ENCODE measurements around the gene JUP. TPM values are rescaled to one million over a fixed set of nuclear protein-coding genes. Genes with fewer than 3 reads are reported as not detected.

JUP gene
- polyA plus RNA-seq, 3 donors: 35.7 to 49.0 (median 36.9) TPM

DNA sequence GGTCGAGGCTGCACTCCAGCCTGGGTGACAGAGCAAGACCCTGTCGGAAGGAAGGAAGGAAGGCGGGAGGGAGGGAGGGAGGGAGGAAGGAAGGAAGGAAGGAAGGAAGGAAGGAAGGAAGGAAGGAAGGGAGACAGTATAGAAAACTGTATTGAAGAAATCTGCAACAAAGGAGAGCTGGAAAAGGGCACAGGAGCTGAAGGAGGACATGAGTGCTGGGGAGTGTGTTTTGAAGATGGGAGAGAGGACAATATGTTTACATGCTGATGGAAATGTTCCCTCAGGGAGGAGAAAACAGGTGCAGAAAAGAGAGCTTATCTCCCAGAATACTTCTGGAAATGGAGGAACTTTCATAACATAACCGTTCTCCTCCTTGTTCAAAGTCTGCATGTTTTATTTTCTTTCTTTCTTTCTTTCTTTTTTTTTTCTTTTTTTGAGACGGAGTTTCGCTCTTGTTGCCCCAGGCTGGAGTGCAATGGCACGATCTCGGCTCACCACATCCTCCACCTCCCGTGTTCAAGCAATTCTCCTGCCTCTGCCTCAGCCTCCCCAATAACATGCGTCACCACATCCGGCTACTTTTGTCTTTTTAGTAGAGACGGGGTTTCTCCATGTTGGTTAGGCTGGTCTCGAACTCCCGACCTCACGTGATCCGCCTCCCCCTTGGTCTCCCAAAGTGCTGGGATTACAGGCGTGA, 49.4 kb downstream of the JUP start:
- WGBS, 3 donors: 68 to 70% (median 68%) methylated on average over 15 to 17 of the region's 17 CpGs
- no peak overlapping the region for H3K27ac ChIP-seq (ENCODE audit: low read depth, low read length)

DNA sequence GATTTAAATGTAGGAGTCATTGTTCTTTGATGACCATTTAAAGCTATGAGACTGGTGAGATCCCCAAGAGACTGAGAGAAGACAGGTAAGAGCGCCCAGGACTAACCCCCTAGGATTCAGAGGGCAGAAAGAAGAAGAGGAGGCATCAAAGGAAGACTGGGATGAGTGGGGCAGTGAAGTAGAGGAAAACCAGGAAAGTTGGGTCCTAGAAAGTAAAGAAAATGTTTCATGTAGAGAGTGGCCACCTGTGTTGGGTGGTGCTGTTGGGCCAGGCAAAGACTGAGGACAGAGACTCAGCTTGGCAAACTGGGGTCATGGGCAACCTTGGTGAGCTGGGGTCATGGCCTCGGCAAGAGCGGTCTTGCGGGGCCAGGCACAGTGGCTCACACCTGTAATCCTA, 50.8 kb downstream of the JUP start:
- no peak overlapping the region for H3K27ac ChIP-seq (ENCODE audit: low read depth, low read length)
- WGBS, 3 donors: 73 to 93% (median 86%) methylated on average over 4 of the region's 4 CpGs

DNA sequence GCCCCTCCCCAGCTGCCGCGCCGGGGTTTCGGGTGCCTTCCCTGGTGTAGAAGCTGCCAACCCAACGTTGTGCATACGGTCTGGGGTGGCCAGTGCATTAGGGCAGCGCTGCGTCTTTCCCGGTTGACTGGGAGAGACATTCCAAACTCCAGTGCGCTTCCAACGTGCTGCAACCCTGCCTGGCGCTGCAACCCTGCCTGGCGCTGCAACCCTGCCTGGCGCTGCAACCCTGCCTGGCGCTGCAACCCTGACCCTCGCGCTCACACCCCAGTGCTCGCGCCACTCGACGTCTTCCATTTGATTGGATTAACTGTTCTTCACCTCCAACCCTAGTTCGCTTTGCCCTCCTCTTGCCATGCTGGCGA, 51.6 kb downstream of the JUP start:
- WGBS, 3 donors: 3 to 6% (median 5%) methylated on average over 23 of the region's 23 CpGs
- no peak overlapping the region for H3K27ac ChIP-seq (ENCODE audit: low read depth, low read length)

DNA sequence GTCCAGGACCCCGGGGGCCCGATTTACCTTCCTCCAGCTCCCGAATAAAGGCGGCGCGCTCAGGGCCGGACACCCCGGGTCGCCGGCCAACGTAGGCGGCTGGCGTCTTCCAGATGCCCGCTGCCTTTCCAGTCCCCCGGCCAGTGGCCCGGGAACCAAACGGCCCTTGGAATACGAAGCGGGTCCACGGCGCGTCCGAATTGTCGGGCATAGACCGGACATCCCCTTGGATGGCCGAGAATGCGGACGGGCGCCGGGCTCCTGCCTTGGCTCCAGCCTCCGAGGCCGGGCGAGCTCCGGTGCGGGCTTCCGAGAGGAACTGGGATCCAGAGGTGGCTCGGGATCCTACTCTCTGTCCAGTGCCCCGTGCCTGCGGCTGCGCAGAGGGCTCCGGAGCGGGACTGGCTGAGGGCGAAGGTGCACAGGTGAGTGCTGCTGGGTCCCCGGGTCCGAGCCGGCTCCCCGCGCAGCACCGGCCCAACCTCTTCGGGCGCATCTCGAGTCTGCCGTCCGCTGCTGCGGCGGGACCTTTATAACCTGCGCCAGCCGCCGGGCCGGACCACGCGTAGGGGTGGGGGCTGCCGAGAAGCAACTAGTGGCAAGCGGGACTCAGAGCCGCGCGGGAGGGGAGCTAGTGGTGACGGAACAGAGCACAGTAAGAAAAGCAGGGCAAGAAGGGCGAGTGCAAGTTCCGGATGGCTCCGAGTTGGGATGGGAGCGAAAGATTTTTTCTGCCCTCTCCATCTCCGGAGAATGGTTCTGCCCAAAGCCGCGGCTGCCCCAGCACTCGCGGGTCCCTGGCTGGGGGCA, 52.2 kb downstream of the JUP start, which contains the start of gene HAP1:
Gene HAP1, minus strand, starts transcription at position 505 of the 810 bp plus-strand sequence. Its CDS starts 9 bp downstream, at position 496.
- H3K27ac ChIP-seq (ENCODE audit: low read depth, low read length): no peak within 1 kb of the TSS

DNA sequence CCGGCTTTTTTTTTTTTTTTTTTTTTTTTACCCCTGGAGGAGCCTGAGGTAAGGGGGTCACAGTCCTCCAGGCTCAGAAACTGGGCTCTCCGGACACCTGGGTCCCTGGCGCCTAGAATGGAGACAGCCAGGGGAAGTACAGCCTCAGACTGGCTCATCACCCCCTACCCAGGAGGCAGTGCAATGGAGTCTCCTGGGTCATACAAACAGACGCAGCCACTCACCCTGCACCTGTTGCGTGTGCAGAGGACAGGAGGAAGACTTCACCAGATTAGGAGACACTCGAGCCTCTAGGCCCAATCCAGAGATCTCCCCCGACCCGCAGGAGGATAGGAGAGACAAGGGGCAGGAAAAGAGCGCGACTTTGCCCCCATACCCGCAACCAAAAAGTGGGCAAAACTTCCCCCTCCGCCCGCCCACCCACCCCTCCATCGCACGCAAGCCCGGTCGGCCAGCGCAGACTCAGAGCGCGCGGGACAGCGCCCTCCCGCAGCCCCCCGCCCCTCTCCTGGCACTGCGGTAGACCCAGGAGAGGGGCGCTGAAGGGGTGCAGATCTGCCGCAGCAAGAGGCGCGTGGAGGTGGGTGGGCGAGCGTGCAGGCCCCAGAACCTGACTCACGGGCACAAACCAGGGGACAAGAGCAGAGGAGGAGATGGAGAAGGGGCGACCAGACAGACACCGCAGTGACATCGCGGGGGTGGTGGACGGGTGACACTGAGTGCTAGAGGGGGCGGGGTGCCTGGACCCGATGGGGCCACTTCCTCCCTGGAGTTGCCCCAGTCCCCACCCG, 53.0 kb downstream of the JUP start:
- WGBS, 3 donors: 14% methylated on average over 37 to 40 of the region's 40 CpGs

More for the DNA sequence above, 52.2 kb downstream of the JUP start, which contains the start of gene HAP1:
- 1% methylated on average over 64 to 77 of the region's 77 CpGs for WGBS, 3 donors

DNA sequence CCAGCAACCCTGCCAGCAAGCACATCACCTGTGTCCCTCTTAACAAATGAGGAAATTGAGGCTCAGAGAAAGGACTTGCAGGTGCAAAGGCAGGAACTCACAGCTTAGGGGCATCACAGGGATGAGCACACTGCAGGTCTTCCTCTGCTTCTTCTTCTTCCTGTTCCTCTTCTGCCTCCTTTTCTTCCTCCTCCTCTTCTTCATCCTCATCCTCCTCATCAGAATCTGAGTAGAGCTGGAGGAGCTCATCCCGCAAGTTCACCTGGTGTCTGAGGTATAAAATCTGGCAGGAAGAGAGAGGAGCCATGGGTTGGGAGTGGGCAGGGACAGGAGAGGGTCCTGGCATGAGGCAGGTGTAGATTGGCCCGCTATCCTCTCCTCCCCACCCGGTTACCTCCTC, 54.7 kb downstream of the JUP start:
- H3K27ac ChIP-seq (ENCODE audit: low read depth, low read length): no peak overlapping the region
- 53 to 54% (median 53%) methylated on average over 3 of the region's 3 CpGs for WGBS, 3 donors

More for the DNA sequence above, 53.0 kb downstream of the JUP start:
- no peak overlapping the region for H3K27ac ChIP-seq (ENCODE audit: low read depth, low read length)

DNA sequence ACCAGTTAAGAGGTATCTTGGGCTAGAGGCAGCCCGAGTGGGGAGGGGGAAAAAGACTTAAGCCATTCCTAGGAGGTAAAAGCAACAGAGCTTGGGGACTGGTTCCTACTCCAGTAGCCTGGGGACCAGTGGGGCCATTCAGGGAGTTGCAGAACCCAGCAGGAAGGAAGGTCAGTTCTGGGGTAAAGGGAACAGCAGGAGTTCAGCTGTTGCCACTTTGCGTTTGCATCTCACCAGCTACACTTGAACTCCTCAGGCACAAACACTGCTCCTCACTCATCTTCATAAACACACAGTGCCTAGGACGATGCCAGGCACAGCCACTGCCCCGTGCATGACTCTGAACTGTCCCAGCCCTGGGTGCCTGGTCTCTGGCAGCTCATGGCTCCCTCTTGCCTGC, 56.0 kb downstream of the JUP start:
- 47 to 49% (median 48%) methylated on average over 4 of the region's 4 CpGs for WGBS, 3 donors
- H3K27ac ChIP-seq (ENCODE audit: low read depth, low read length): no peak overlapping the region

DNA sequence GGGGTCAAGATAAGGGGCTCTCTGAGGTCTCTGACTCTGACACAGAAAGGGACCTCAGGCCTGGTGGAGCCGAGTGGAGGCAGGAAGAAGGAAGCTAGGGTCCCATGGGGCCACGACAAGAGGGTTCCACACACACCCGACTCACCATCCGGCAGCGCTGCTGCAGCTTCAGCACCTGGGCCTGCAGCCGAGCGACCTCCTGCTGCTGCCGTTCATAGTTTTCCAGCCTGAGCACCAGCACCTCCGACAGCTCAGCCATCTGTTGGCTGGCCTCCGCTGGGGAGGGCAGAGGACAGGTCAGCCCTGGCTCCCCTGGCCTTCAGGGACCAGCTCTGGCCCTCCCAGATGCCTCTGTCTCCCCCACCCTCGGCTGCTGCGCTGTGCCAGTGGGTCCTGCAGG, 58.5 kb downstream of the JUP start:
- H3K27ac ChIP-seq (ENCODE audit: low read depth, low read length): no peak overlapping the region
- WGBS, 3 donors: 67 to 70% (median 70%) methylated on average over 10 to 12 of the region's 12 CpGs

DNA sequence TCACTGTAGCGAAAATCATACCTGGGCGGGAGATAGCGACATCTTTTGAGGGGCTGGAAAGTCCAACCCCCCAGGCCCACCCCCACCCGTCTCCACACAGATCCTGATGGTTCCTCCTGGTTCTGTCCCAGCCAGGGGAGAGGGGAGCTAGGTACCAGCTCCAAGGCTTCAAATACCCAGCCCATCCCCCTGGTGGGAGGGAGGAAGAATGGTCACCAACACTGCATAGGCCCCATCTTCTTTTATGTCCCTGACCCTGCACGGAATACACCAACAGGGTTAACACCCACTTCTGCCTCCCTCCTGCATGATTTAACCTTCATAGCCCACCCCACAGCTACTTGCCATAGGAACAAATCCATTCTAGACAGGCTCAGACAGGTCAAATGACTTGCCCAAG, 61.4 kb downstream of the JUP start:
- H3K27ac ChIP-seq (ENCODE audit: low read depth, low read length): no peak overlapping the region
- 79 to 87% (median 83%) methylated on average over 5 of the region's 5 CpGs for WGBS, 3 donors

DNA sequence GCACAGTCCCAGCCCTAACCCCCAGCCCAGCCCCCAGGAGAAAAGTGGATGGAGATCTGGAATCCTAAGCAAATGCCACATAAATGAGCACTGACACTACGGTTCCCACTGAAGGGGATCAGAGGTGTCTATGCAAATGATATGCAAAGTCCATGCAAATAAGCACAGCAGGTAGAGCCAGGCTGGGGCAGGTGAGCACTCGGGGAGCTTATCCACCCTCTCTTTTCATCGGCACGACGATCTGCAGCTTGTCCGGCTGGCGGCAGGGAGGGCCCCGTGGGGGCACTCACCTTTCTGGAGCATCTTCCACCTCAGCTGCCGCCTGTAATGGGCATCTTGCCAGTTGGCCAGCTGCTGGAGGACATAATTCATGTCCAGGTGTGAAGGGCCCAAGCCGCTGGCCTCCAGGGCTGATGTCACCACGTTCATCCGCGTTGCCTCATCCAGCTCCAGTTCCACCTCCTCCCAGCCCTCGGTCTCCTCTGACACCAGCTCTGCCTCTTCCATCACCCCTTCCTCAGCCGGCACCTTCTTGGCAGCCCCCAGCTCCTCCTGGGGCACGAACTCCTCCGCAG, 61.9 kb downstream of the JUP start:
- 55 to 59% (median 58%) methylated on average over 16 to 17 of the region's 17 CpGs for WGBS, 3 donors
- H3K27ac ChIP-seq (ENCODE audit: low read depth, low read length): no peak overlapping the region

DNA sequence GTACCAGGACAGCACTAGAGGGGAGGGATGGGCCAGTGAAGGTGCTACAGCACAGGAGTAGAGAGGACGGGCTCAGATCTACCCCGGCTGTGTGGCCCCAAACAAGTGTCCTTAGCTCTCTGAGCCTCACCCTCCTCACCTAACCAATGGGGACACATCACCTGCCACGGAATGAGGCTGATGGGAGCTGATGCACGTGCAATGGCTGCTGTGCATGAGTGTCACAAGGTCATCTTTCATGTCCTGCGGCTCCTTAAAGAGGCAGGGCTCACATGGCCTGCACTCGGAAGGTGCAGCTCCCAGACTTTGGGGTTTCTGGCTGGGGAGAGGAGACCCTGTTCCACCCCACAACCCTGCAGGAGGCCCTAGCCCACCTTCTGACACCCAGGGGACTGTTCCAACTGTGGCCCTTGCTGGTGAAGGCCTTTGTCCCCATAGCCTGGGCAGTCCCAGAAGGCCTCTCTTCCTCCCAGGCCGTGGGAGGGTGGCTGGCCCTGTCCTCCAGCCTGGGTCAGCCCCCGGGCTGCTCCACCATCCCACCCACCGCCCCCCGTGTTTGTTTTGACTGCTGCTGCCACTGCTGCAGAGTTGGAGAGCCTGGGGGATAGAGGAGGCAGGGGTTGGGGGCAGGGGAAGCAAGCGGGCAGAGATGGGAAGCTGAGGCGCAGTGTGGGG, 62.6 kb downstream of the JUP start:
- H3K27ac ChIP-seq (ENCODE audit: low read depth, low read length): no peak overlapping the region
- WGBS, 3 donors: 75 to 78% (median 75%) methylated on average over 12 of the region's 12 CpGs

DNA sequence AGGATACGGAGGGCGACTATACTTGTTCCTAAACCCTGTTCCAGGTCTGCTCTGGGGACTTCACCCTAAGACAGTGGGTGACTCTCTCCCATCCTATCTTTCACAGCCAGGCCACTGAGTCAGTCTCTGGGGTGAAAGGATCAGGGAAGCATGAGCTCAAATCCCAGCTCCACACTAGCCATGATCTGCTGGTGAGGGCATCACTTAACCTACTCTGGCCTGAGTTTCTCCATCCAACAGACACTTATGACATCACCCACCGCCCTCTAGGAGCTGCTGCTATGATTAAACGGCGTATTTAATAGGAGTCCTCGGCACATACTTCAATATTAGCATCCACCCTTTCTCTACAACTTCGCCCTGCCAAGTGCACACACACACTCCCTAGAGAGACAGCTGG, 64.3 kb downstream of the JUP start:
- no peak overlapping the region for H3K27ac ChIP-seq (ENCODE audit: low read depth, low read length)
- WGBS, 3 donors: 84 to 87% (median 85%) methylated on average over 7 of the region's 7 CpGs

DNA sequence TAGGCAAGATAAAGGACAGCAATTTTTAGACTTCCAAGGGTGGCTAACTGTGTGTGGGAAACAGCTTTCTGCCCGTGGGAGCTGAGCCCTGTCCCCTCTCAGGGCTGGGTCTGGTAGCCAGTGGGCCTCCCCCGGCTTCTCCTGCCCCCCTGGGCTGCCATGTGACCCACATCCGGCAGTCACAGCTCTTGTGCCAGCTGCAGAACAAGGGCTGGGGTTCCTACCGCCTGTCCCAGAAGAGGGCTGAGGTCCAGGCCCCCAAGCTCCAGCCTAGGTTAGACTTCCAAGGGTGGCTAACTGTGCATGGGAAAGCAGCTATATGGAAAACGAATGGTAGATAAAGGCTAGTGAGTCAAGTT, 68.2 kb downstream of the JUP start:
- H3K27ac ChIP-seq (ENCODE audit: low read depth, low read length): no peak overlapping the region
- WGBS, 3 donors: 57 to 61% (median 58%) methylated on average over 5 of the region's 5 CpGs

DNA sequence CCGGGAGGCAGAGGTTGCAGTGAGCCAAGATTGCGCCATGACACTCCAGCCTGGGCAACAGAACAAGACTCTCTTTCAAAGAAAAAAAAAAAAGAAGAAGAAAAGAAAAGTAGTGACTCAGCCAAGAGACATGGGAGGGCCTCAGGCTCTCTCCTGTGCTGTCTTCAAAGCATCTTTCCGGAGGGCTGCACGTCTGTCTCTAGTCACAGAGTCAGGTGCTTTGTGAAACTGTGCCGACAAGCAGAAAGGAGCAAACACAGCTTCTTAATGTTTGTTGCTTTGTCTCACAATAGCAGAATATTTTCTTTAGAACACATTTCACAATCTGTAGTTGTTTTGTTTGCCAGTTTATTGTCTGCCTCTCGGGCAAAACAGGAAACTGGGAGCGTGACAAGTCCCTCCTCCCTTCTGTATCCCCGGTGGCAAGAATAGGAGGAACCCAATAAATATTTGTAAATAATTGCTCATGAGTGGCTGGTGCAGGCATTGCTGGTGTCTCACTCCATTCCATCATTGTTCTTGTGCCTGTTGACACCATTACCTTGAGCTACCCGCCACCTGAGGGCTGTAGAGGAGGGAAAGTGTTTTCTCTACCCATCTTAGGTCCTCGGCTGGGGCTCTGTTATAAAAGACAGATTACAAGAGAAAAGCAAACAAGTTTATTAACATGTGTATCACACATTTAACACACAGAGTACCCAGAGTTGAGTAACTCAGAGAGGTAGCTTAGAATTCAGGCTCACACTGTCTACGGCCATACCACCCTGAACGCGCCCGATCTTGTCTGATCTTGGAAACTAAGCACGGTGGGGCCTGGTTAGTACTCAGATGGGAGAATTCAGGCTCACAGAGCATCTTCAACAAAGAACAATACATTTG, 68.9 kb downstream of the JUP start:
- 57 to 64% (median 61%) methylated on average over 15 of the region's 15 CpGs for WGBS, 3 donors
- no peak overlapping the region for H3K27ac ChIP-seq (ENCODE audit: low read depth, low read length)

DNA sequence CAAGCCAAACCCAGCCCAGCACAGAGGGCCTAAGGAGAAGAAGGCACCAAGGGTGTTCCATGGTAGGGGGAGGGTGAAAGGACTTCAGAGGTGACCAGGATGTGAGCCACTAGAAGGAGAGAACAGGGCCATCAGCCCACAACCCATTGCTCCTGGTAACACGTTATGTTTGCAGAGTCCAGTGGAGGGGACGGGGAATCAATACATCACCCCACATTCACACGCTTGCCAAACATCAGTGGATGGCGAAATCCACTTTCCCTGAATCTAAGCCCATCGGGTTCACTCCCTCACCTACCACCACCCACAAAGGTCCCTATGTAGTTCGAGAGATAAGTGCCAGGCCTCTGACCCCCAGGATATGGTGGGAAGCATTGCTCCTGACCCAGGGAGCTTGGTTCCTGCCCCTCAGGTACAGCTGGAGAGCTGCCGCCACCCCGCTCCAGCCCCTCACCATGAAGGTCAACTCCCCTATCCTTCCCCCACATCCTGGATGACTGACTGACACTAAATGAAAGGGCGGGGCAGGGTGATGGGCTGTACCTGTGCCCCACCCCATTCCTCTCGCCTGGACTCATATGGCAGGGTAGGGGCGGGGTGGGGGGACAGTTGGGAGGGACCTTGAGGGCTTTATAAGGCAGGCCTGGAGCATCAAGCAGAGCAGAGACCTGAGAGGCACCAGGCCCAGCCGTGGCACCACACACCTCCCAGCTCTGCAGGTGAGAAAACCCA, 74.7 kb downstream of the JUP start, which contains the start of gene GAST:
Gene GAST, plus strand, starts transcription at position 663 of the 732 bp plus-strand sequence. CDS start 3,106 bp downstream, outside the sequence.
- no peak within 1 kb of the TSS for H3K27ac ChIP-seq (ENCODE audit: low read depth, low read length)
- WGBS, 3 donors: 88 to 89% (median 88%) methylated on average over 12 of the region's 12 CpGs

DNA sequence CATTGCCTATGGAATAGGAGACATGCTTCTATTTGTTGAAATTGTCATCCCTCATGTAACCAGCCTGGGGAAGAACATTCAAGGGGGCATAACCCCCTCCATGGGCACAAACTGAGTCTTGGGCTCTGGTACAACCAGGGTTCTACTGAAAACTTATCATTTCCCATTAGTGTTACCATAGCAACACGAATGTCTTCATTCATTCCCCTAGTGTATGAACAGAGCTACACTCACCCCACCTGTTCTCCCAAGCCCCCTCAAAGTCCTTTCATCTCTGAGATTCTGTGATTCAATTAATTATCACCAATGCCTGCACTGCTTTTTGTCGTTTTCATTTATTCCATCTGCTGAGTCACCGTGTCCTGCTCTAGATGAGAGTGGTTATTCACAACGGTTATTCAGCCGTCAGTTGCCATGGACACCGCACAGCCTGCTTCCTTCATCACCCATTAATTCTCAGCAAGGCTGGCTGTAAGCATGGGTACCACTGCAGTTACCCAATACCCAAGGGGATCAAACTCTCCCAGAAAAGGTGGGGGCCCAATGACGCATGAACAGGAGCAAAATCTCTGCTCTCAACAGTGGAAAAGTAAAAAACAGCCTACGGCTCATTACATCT, 75.9 kb downstream of the JUP start:
- H3K27ac ChIP-seq (ENCODE audit: low read depth, low read length): no peak overlapping the region
- 48 to 56% (median 48%) methylated on average over 8 of the region's 8 CpGs for WGBS, 3 donors
